H9 (cell line): ENCODE data around the gene SDK2. TPM values are rescaled to one million over a fixed set of nuclear protein-coding genes. Genes with fewer than 3 reads are reported as not detected.

Experiments
- DNase-seq: peaks from one replicate; pipeline ENCODE4 v3.0.0-alpha.2; 2017
- H2AFZ ChIP-seq: one replicate; pipeline ENCODE4 v1.6.1; 2013; ENCODE audit warnings: mild to moderate bottlenecking, low read length, control low read depth, moderate library complexity
- H2AK5ac ChIP-seq: 2 replicates; pipeline ENCODE4 v1.6.1; 2013; ENCODE audit warnings: low read length, control low read depth, mixed read lengths; ENCODE audit not compliant: insufficient read length
- H2BK120ac ChIP-seq: one replicate; pipeline ENCODE4 v1.6.1; 2013; ENCODE audit warnings: low read depth, mild to moderate bottlenecking, low read length, control low read depth, inconsistent platforms; ENCODE audit not compliant: poor library complexity, severe bottlenecking
- H2BK12ac ChIP-seq: 2 replicates; pipeline ENCODE4 v1.6.1; 2013; ENCODE audit warnings: low read length, control low read depth, mixed read lengths, low read depth; ENCODE audit not compliant: insufficient read length
- H2BK15ac ChIP-seq: 2 replicates; pipeline ENCODE4 v1.6.1; 2013; ENCODE audit warnings: low read depth, low read length, control low read depth
- H2BK20ac ChIP-seq: one replicate; pipeline ENCODE4 v1.6.1; 2013; ENCODE audit warnings: low read depth, mild to moderate bottlenecking, low read length, control low read depth, inconsistent platforms; ENCODE audit not compliant: poor library complexity, severe bottlenecking
- H2BK5ac ChIP-seq: 2 replicates; pipeline ENCODE4 v1.6.1; 2013; ENCODE audit warnings: low read length, control low read depth, mixed read lengths; ENCODE audit not compliant: insufficient read length
- H3K14ac ChIP-seq: 2 replicates; pipeline ENCODE4 v1.6.1; 2013; ENCODE audit warnings: low read length, control low read depth; ENCODE audit not compliant: insufficient read depth
- H3K18ac ChIP-seq: 2 replicates; pipeline ENCODE4 v1.6.1; 2013; ENCODE audit warnings: low read depth, mild to moderate bottlenecking, mixed read lengths, low read length, control low read depth; ENCODE audit not compliant: insufficient read length
- H3K23ac ChIP-seq: 2 replicates; pipeline ENCODE4 v1.6.1; 2013; ENCODE audit warnings: low read length, control low read depth, mixed read lengths, low read depth; ENCODE audit not compliant: insufficient read length
- H3K23me2 ChIP-seq: 2 replicates; pipeline ENCODE4 v1.6.1; 2013; ENCODE audit warnings: low read depth, mild to moderate bottlenecking, mixed read lengths, low read length, control low read depth; ENCODE audit not compliant: insufficient read length, poor library complexity, severe bottlenecking
- H3K27ac ChIP-seq: 2 replicates; pipeline ENCODE4 v1.5.1; 2013; ENCODE audit warnings: low read length, control low read depth, mixed read lengths, low read depth; ENCODE audit not compliant: insufficient read length
- H3K27me3 ChIP-seq: 2 replicates; pipeline ENCODE4 v1.6.1; 2013; ENCODE audit warnings: low read length, control low read depth, inconsistent platforms; ENCODE audit not compliant: insufficient read depth
- H3K4ac ChIP-seq: 2 replicates; pipeline ENCODE4 v1.6.1; 2013; ENCODE audit warnings: low read depth, mild to moderate bottlenecking, control low read depth, inconsistent platforms, low read length, moderate library complexity
- H3K4me1 ChIP-seq: 2 replicates; pipeline ENCODE4 v1.6.1; 2013; ENCODE audit warnings: low read length, control low read depth, inconsistent platforms; ENCODE audit not compliant: insufficient read depth
- H3K4me2 ChIP-seq: 2 replicates; pipeline ENCODE4 v1.6.1; 2013; ENCODE audit warnings: low read length, control low read depth, mixed read lengths; ENCODE audit not compliant: insufficient read length, insufficient read depth
- H3K56ac ChIP-seq: 2 replicates; pipeline ENCODE4 v1.6.1; 2013; ENCODE audit warnings: low read depth, mild to moderate bottlenecking, mixed read lengths, low read length, control low read depth; ENCODE audit not compliant: insufficient read length
- H3K79me1 ChIP-seq: 2 replicates; pipeline ENCODE4 v1.6.1; 2013; ENCODE audit warnings: low read depth, mild to moderate bottlenecking, moderate library complexity, low read length, control low read depth, inconsistent platforms; ENCODE audit not compliant: insufficient read depth, poor library complexity, severe bottlenecking
- H3K79me2 ChIP-seq: 2 replicates; pipeline ENCODE4 v1.6.1; 2013; ENCODE audit warnings: low read length, control low read depth, inconsistent platforms; ENCODE audit not compliant: insufficient read depth
- H3K9ac ChIP-seq: 2 replicates; pipeline ENCODE4 v1.6.1; 2013; ENCODE audit warnings: low read length, control low read depth, mixed read lengths; ENCODE audit not compliant: insufficient read length; ENCODE audit errors: extremely low read depth
- H3K9me3 ChIP-seq: one replicate; pipeline ENCODE4 v1.6.1; 2013; ENCODE audit warnings: low read depth, low read length, inconsistent platforms; ENCODE audit not compliant: control insufficient read depth
- H3T11ph ChIP-seq: one replicate; pipeline ENCODE4 v1.6.1; 2013; ENCODE audit warnings: mild to moderate bottlenecking, low read length, control low read depth, inconsistent platforms
- H4K20me1 ChIP-seq: one replicate; pipeline ENCODE4 v1.6.1; 2013; ENCODE audit not compliant: control insufficient read depth, insufficient read length, insufficient read depth
- H4K5ac ChIP-seq: 2 replicates; pipeline ENCODE4 v1.6.1; 2013; ENCODE audit warnings: low read depth, mild to moderate bottlenecking, mixed read lengths, low read length, control low read depth; ENCODE audit not compliant: insufficient read length
- H4K8ac ChIP-seq: replicated peaks from 2 replicates; pipeline ENCODE4 v1.6.1; 2013; ENCODE audit warnings: low read length, control low read depth, mixed read lengths, low read depth; ENCODE audit not compliant: insufficient read length
- H4K91ac ChIP-seq: 2 replicates; pipeline ENCODE4 v1.6.1; 2013; ENCODE audit warnings: low read depth, mild to moderate bottlenecking, moderate library complexity, mixed read lengths, low read length, control low read depth; ENCODE audit not compliant: insufficient read length
- H3K27ac Mint-ChIP-seq, 3 experiments: 2 replicates in 2 of 3; 3 replicates in 1 of 3; pipeline ENCODE4 v1.8.0; 2020 to 2021; ENCODE audit warnings: mixed read lengths in 3 of 3, mild to moderate bottlenecking in 1 of 3, moderate library complexity in 1 of 3
- H3K27me3 Mint-ChIP-seq: 2 replicates; pipeline ENCODE4 v1.8.0; 2021; ENCODE audit warnings: low read depth, mild to moderate bottlenecking, moderate library complexity, mixed read lengths
- H3K36me3 Mint-ChIP-seq, 3 experiments: 2 replicates in 2 of 3; 3 replicates in 1 of 3; pipeline ENCODE4 v1.8.0; 2020 to 2021; ENCODE audit warnings: low read depth in 3 of 3, mixed read lengths in 3 of 3; ENCODE audit not compliant: insufficient read depth in 1 of 3
- H3K4me1 Mint-ChIP-seq, 2 experiments: 2 replicates each; pipeline ENCODE4 v1.8.0; 2020; ENCODE audit warnings: mixed read lengths in 2 of 2
- H3K4me3 Mint-ChIP-seq, 2 experiments: 2 replicates in 1 of 2; 3 replicates in 1 of 2; pipeline ENCODE4 v1.8.0; 2020 to 2021; ENCODE audit warnings: mild to moderate bottlenecking in 2 of 2, mixed read lengths in 2 of 2, moderate library complexity in 1 of 2
- H3K9me3 Mint-ChIP-seq, 2 experiments: 2 replicates in 1 of 2; 3 replicates in 1 of 2; pipeline ENCODE4 v1.8.0; 2020; ENCODE audit warnings: mild to moderate bottlenecking in 2 of 2, mixed read lengths in 2 of 2, moderate library complexity in 1 of 2
- CTCF ChIP-seq: fragments of 200-600 bp; sonication (generic); conservative IDR thresholded peaks from 3 replicates; pipeline ENCODE4 v1.8.0; 2021; ENCODE audit warnings: antibody characterized with exemption, mild to moderate bottlenecking
- WGBS: extraction: QIAGEN DNeasy Blood & Tissue Kit; methylation state at CpG from one replicate; pipeline ENCODE4 v1.1.7; 2013; ENCODE audit warnings: missing lambda C conversion rate, low lambda C conversion rate, mixed read lengths; ENCODE audit not compliant: insufficient read length; ENCODE audit errors: extremely low coverage; 5-methylcytosine and 5-hydroxymethylcytosine counted together
- total RNA-seq: library from RNA; stranded (reverse); gene quantifications from 2 replicates; pipeline ENCODE4 v1.2.1, GENCODE V29; 2021

The SDK2 gene
- total RNA-seq, 1 experiment from 2014 or later, result 9.1 TPM

- no peak for DNase-seq
- Histone ChIP-seq H4K20me1 (no peaks in the 10 kb centered on the region), H3K9ac (no peak overlapping the region), H2AFZ (no peak overlapping the region), H3K27me3 (no peaks in the 10 kb centered on the region), H2BK120ac (no peak overlapping the region), H3K79me1 (no peaks in the 10 kb centered on the region), H3K79me2 (no peaks in the 10 kb centered on the region), H2AK5ac (no peak overlapping the region), H3K4me2 (no peak overlapping the region), H3K27ac (no peak overlapping the region), H2BK15ac (no peak overlapping the region), H2BK12ac (no peak overlapping the region), H3K4ac (no peak overlapping the region), H4K8ac (no peak overlapping the region), H2BK5ac (no peak overlapping the region), H4K5ac (no peak overlapping the region), H3T11ph (no peak overlapping the region), H3K14ac (no peak overlapping the region), H3K18ac (no peak overlapping the region), H3K23me2 (no peaks in the 10 kb centered on the region), H3K4me1 (no peaks in the 10 kb centered on the region), H3K56ac (no peak overlapping the region), H2BK20ac (no peak overlapping the region), H4K91ac (no peak overlapping the region), H3K23ac (no peak overlapping the region), H3K9me3 (no peaks in the 10 kb centered on the region)
- Mint-ChIP-seq H3K27ac (peak overlapping the region in 1 of 3 experiments; percentile 26; a peak in 1 of 7 replicates), H3K9me3 (no peaks in the 10 kb centered on the region; a peak in 1 of 5 replicates), H3K36me3 (peaks cover 0 to 12% (median 5%) of the 10 kb centered on the region in 3 experiments; a peak in 2 of 7 replicates), H3K27me3 (peaks cover 7% of the 10 kb centered on the region), H3K4me1 (peaks cover 27 to 43% of the 10 kb centered on the region in 2 experiments), H3K4me3 (no peak overlapping the region)
- WGBS, result no CpG with 5 or more reads among the region's 8 CpGs
- no peak for TF ChIP-seq CTCF
Measured at GRCh38 chr17:73605444-73605843, 38.8 kb downstream of the SDK2 start.
